PC-3 (cell line): ENCODE measurements around the gene TMEM108.

ENCODE experiments used
- CTCF ChIP-seq: fragments of 300-600 bp; sonication (generic); conservative IDR thresholded peaks from 2 replicates; pipeline ENCODE4 v1.5.1; 2017; ENCODE audit warnings: antibody characterized with exemption, low read depth, mild to moderate bottlenecking, low read length
- EZH2 ChIP-seq: fragments of 300-600 bp; sonication (generic); IDR thresholded peaks from one replicate; pipeline ENCODE4 v1.6.1; 2017; ENCODE audit warnings: antibody characterized with exemption, mild to moderate bottlenecking, low read length; ENCODE audit not compliant: unreplicated experiment
- EZH2phosphoT487 ChIP-seq: fragments of 300-600 bp; sonication (generic); IDR thresholded peaks from 2 replicates; pipeline ENCODE4 v1.6.1; 2018; ENCODE audit warnings: mild to moderate bottlenecking, antibody characterized with exemption, low read length, borderline replicate concordance

DNA sequence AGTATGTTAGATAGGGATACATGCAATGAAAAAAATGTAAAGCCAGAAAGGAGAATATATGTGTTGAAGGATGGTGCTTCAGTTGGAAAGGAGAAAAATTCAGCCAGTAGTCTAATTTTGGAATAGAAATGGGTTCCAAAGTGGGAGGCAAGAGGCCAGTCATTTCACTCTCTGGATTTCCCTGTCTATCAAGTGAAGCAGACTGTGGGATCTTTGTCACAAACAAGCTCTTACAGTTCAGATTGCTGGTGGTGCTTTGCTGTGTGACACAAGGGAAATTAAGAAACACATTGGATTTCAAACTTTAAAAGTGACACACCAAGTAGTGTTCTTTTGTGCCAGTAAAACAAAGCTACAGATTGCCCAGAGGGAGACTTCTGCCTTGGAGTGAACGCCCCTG lies 279.7 kb downstream of the TMEM108 start:
- TF ChIP-seq CTCF (no peak), EZH2phosphoT487 (no peak), EZH2 (no peak)
